BJ (cell line): Measurements from ENCODE around the gene TMEM30B. TPM values are rescaled to one million over a fixed set of nuclear protein-coding genes. Genes with fewer than 3 reads are reported as not detected.

Source experiments
- CTCF ChIA-PET: fragments of 350-600 bp; formaldehyde crosslinking; extraction: SDS; loops from one replicate; lab custom pipeline; 2021; ENCODE audit warnings: antibody characterized with exemption, inconsistent platforms; lab: Yijun Ruan, JAX
- POLR2A ChIA-PET: fragments of 300-600 bp; sonication (Branson Sonifier 250); formaldehyde crosslinking; extraction: SDS; loops from one replicate; lab custom pipeline; 2021; ENCODE audit warnings: antibody characterized with exemption; lab: Charles Lee
- DNase-seq: peaks from one replicate; pipeline ENCODE4 v3.0.0-alpha.2; 2011; ENCODE audit warnings: low read depth
- H3K27me3 ChIP-seq: 2 replicates; pipeline ENCODE4 v1.6.0; 2011; ENCODE audit warnings: low read length; ENCODE audit not compliant: control insufficient read depth, insufficient read depth
- H3K36me3 ChIP-seq: 2 replicates; pipeline ENCODE4 v1.5.1; 2011; ENCODE audit warnings: low read length; ENCODE audit not compliant: control insufficient read depth, insufficient read depth
- H3K4me3 ChIP-seq: 2 replicates; pipeline ENCODE4 v1.5.1; 2011; ENCODE audit warnings: low read depth, mild to moderate bottlenecking, control low read depth, low read length
- CTCF ChIP-seq: IDR thresholded peaks from 2 replicates; pipeline ENCODE4 v1.5.1; 2011; ENCODE audit warnings: low read depth, mild to moderate bottlenecking, control low read depth, inconsistent platforms, low read length, moderate library complexity; ENCODE audit not compliant: insufficient read depth
- polyA plus RNA-seq: library from polyadenylated mRNA; depleted of rRNA; stranded (reverse); fragments of >200 nt; gene quantifications from 2 replicates; pipeline ENCODE4 v1.2.3, GENCODE V29; 2011

The TMEM30B gene
- polyA plus RNA-seq, 1 experiment, result 0.32 TPM

DNA sequence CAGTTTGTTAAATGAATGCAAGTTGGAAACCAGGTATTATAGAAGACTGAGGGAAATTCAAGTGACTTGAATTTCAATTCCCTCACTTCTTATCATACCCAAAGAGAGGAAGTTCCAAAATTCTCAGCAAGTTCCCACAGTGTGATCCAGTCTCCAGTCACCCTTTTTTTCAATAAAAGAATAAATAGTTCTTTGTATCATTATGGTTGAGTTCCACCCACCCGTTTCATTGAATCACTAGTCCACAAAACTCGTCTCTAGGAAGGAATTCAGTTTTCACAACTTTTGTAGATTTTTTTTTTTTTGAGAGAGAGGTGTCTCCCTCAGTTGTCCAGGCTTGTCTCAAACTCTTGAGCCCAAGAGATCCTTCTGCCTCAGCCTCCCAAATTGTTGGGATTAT, 1.6 kb upstream of the TMEM30B start:
- POLR2A ChIA-PET, result no interaction called here
- TF ChIP-seq CTCF, result no peak
- CTCF ChIA-PET, result interaction anchor here (1.6 to 3.1 kb wide), 3 partner anchors 10 to 15 kb away, joined by 6 to 12 read pairs (median 7); no protein-coding TSS in a partner anchor
- no peak for DNase-seq
- Histone ChIP-seq H3K27me3 (peaks cover 7% of the 10 kb centered on the region), H3K36me3 (no peaks in the 10 kb centered on the region), H3K4me3 (no peak overlapping the region)

- ChIA-PET POLR2A (no interaction called here), CTCF (interaction anchor here (0.6 to 3.1 kb wide), 4 partner anchors 10 to 1037 kb away, joined by 3 to 12 read pairs (median 4); no protein-coding TSS in a partner anchor)
- DNase-seq, result no peak
- Histone ChIP-seq H3K27me3 (peaks cover 7% of the 10 kb centered on the region), H3K4me3 (no peak overlapping the region), H3K36me3 (no peaks in the 10 kb centered on the region)
- TF ChIP-seq CTCF, result no peak
Measured at GRCh38 chr14:61281948-61282275, 774 bp upstream of the TMEM30B start.

GRCh38 chr14:61280526-61281185, 482 bp downstream of the TMEM30B start:
- POLR2A ChIA-PET, result no interaction called here
- Histone ChIP-seq H3K4me3 (peak overlapping the region; percentile 34), H3K36me3 (no peaks in the 10 kb centered on the region), H3K27me3 (peaks cover 7% of the 10 kb centered on the region)
- CTCF ChIA-PET, result interaction anchor here (0.6 to 2.3 kb wide), 6 partner anchors 10 to 656 kb away, joined by 3 to 6 read pairs (median 4); no protein-coding TSS in a partner anchor
- no peak for DNase-seq
- peak; percentile 14; the same call in 1 of the 2 replicates for TF ChIP-seq CTCF

GRCh38 chr14:61280092-61280525, 1.0 kb downstream of the TMEM30B start:
- peaks cover 7% of the 10 kb centered on the region for H3K27me3 ChIP-seq
- ChIA-PET CTCF (interaction anchor here (0.6 to 2.3 kb wide), 6 partner anchors 10 to 655 kb away, joined by 3 to 6 read pairs (median 4); no protein-coding TSS in a partner anchor), POLR2A (no interaction called here)
- no peak for TF ChIP-seq CTCF
- no peaks in the 10 kb centered on the region for H3K36me3 ChIP-seq
- no peak for DNase-seq
- peak overlapping the region; percentile 34 for H3K4me3 ChIP-seq

DNA sequence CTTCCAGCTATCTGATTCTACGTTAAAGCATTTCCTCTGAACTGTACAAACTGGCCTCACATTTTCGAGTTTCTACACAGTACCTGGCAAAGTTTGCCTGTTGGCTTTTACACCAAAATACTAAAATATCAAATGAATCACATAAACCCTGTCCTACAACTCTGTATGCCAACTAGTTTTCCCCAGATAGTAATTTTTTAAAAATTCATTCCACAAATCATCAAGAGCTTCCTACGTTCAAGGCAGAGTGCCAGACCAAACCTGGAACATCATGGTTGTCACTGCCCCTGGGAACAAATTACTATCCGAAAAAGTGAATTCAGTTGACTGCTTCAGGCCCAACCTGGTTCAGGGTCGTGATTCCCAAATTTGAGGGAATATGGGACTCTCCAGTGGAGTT, 2.1 kb downstream of the TMEM30B start:
- ChIA-PET POLR2A (no interaction called here), CTCF (interaction anchor here (0.9 to 1.2 kb wide), 2 partner anchors 9 to 929 kb away, joined by 3 to 4 read pairs; no protein-coding TSS in a partner anchor)
- peaks cover 9% of the 10 kb centered on the region for H3K27me3 ChIP-seq
- no peak overlapping the region for H3K4me3 ChIP-seq
- no peak for DNase-seq
- no peak for TF ChIP-seq CTCF
- no peaks in the 10 kb centered on the region for H3K36me3 ChIP-seq
